ENCODE data around the gene GLP2R.

Gene GLP2R

DNA sequence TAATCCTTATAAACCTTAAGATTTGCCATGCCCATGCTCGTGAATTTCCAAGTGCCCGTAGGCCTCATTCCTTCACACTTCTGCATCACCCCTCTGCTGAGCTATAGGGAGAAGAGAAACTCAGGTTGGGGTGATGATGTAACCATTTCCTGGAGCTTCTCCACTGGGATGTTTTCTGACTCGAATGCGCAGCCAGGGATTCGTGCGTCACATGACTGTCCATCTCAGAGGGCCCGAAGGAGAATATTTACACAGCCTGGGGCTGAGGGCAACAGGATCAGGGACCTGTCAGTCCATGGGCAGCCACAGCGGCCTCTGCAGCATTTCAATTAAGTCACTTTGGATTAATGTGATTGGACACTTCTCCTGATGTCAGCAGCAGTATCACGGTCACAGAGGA, 12.6 kb upstream of the GLP2R start:
- no peak for DNase-seq (ENCODE audit: low spot score)

DNA sequence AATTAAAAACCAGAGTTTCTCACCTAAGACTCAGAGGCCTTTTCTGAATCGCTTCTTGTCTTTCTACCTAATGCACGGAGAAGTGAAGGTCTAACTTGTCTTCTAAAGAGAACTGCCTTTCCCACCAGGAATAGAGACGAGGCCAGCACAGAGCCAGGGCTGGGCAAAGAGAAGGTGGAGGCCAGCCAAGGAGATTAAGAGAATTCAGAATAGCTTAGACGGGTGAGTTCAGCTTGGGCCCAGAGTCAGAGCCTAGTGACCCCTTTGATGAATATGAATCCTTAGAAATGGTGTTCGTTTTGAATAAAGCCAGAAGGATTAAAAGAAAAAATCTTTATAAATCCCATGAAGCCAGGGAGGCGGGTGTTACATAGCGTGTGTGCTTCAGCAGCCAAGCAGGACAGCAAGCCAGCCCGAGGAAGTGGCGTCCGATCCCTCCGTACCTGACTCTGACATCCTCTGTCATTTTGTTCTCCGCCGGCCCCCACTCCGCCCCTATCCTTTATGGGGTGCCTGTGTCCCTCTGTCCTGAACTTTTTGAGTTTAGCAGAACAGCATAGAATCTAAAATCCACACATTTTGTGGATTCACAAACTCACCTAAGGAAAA, 11.3 kb upstream of the GLP2R start:
- no peak for DNase-seq (ENCODE audit: low spot score)

DNA sequence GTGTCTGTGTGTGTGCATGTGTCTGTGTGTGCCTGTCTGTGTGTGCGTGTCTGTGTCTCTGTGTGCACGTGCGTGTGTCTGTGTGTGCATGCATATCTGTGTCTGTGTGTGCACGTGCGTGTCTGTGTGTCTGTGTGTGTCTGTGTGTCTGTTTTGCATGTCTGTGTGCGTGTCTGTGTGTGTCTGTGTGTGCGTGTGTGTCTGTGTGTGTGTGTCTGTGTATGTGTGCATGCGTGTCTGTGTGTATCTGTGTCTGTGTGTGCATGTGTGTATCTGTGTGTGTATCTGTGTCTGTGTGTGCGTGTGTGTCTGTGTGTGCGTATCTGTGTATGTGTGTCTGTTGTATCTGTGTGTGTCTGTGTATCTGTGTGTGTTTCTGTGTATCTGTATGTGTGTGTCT, 9.3 kb upstream of the GLP2R start:
- DNase-seq (ENCODE audit: low spot score) = no peak

DNA sequence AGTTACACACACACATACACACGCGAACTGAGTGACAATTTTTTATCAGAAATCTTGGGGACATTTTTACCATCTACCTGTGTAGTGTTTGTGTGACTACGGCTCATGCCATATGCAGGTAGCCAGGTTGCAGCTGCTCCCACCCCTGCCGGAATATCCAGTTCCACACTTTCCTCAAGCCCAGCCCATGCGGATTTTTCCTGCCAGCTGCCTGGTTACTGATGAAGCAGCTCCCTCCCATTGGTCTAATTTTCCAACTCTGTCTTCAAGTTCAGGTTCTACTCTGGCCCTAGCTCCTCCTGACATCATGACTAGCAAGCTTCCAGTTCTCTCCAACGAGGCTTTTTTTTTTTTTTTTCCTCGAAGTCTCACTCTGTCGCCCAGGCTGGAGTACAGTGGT, 8.6 kb upstream of the GLP2R start:
- peak; percentile 54 for DNase-seq (ENCODE audit: low spot score)

DNA sequence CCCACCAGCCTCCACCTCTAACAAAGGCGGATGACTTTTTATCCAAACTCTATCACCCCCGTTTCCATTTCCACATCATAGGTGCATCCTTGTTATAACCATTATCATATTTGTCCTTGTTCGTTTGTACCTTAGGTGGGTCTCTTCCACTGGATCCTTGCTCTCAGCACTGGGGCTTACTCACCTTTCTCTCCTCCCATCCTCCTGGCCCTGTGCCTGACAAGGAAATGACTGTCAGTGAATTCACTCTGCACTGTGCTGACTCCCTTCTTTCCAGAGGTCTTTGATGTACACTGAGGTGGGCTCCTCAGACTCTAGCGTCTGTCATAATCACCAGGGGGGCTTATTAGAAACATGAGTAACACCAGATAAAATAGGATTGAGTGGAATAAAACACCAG, 7.0 kb upstream of the GLP2R start:
- DNase-seq (ENCODE audit: low spot score) = no peak

DNA sequence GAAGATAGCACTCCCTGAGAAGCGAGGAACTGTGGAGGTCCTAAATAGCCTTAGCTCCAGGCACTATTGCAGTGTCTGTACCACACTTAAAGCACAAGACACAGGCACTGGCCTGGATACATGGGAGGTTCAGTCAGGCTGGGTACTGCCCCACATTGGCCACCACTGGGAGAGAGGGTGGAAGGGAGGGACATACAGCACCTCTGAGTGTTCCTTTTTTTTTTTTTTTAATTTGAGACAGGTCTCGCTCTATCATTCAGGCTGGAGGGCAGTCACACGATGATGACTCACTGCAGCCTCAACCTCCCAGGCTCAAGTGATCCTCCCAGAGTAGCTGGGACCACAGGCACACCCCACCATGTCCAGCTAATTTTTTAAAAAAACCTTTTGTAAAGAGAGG, 5.3 kb upstream of the GLP2R start:
- no peak for DNase-seq (ENCODE audit: low spot score)

DNA sequence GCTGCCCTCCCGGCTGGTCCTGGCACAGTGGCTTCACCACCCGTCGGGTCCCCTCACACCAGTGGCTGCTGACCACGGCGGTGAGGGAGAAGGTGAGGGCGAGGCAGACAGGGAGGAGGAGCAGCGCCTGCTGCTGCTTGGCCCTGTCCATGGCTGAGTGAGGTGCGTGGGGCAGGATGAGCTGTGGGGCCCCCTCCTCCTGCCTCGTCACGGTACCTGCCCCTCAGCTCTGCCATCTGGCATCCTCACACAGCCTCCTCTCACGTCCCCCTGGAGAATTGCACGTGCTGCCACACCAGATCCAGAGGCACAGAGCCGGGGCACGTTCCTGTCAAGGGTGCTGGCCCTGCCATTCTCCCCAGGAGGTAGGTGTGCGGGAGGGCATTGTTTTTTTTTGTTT, 3.8 kb upstream of the GLP2R start, which contains the start of gene GSG1L2:
TSS of gene GSG1L2 (minus strand) at position 159 of the 400 bp plus-strand sequence. CDS start at position 151, 8 bp downstream.
- DNase-seq (ENCODE audit: low spot score) = no peak

DNA sequence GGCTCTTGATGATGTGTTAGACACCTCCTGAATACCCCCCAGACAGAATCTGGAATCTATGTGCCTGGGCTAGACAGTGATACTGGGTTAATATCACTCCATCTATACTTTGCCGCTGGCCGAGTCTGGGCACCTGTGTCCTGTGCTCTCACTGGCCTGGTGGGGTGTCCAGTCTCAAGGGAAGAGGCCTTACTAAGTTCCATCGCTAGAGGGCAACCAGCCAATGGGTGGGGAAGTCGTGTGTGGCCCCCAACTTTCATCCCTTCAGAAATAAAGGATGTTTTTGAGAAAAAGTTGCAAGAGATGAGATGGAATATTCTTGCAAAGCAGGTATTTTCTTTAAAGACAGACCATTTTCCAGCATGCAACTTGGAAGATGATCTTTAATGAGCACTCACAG, 1.6 kb upstream of the GLP2R start:
- no peak for DNase-seq (ENCODE audit: low spot score)

DNA sequence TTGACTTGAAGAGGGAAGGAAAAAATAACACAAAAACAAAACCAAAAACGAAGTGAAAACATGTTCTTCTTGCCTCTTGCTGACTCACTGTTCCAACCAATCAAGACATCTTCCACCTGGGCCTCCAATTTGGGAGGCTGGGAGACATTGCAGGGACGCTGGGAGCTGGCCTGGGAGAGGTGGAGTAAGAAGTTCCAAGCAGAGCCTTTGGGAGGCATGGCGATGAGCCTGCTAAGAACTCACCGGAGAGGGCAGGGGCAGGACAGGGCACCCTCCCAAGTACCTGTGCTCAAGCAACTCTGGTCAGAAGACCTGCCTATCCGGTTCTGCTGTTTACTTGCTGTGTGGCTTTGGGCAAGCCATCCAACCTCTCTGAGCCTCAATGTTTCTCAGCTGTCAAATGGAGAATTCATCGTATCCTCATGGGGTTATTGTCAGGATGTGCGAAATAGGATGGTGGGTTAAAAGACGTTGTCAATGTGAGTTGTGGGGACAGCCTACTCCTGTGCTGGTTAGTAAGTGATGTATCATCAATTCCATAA, 856 bp upstream of the GLP2R start:
- DNase-seq (ENCODE audit: low spot score) = no peak

DNA sequence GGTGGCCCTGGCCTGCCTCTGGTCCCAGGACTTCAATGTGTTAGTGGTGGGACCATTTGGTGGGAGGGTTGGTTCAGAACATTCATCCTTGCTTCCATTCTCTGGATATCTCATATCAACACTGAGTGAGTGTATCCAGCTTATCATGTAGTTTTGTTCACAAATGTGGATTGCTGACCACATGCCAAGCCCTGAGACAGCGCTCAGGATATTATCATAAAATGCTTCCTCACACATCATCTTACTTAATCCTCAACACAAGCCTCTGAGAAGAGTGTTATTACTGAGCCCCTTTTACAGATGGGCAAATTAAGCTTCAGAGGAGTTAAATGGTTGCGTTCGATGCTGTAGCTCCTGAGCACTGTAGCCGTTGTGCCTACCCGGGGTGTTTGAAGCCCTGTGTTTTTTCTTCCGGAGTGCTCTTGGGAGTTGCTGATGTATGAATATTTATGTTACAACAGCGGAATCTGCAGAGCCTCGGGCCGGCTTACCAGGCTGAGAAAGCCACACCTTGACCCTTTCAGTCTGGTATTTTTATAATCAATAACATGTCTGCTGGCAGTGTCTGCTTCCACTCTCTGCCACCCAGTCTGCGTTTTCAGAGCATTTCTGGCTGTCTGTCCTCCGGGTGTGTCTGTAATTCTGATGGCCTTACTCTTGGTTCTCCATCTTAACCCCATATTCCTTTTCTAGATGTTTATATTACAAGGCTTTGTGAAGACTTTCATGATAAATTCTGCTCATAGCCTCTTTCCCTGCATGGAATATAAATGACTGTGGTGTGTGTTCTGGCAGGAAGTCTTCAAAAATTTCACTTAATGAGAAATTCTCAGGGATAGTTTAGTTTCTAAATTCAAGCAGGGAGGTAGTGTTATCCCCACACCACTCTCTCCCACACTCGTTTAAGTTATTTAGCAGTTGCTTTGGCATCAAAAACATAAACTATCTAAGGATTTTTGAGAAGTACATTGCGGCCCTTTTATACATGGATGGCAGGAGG, 2.9 kb downstream of the GLP2R start:
- DNase-seq (ENCODE audit: low spot score) = no peak

DNA sequence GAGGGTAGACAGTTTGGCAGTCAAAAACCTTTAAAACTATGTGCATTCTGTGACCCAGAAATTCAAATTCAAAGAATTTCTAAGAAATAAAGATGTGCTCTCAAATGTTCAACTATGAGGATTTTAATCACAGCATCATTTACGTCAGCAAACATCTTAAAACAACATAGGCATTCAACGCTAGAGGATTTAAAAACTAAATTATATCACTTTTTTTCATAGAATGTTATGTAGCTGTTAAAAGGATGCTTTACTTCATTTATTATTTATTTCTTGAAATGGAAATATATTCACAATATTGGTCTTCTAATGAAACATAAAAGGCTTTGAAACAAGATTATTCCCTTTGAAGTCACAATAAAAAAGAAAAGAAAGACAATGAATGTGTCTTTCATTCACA, 3.6 kb downstream of the GLP2R start:
- no peak for DNase-seq (ENCODE audit: low spot score)

DNA sequence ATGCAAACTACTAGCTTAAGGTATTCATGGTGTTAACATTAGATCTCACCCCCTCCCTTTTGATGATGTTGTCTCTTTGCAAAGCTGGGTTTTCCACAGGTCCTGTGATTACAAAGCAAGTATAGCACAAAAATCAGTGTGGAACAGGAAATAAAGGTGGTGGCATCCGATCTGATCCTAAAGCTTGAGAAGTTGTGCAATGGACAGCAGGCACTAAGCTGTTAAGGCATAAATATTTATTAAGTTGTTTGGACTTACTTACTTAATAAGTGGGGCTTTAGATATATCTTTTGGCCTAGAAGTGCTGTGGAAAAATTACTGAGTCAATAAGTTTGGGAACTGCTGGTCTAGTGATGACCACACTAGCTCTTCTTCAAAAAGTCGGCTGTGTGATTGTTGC, 5.0 kb downstream of the GLP2R start:
- no peak for DNase-seq (ENCODE audit: low spot score)

DNA sequence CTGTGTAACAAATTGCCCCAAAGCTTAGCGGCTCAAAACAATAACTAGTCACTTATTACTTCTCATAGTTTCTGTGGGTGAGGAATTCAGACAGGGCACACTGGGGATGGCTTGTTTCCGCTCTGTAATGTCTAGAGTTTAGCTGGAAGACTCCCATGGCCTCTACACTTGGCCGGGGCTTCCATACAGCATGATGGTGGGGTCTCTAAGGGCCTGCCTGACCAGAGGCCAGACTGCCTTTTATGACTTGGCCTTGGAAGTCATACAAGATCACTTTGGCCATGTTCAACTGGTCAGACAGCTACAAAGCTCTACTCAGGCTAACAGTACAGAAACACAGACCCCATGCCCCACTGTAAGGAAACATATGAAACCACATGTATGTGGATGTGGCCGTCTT, 8.2 kb downstream of the GLP2R start:
- DNase-seq (ENCODE audit: low spot score) = no peak

DNA sequence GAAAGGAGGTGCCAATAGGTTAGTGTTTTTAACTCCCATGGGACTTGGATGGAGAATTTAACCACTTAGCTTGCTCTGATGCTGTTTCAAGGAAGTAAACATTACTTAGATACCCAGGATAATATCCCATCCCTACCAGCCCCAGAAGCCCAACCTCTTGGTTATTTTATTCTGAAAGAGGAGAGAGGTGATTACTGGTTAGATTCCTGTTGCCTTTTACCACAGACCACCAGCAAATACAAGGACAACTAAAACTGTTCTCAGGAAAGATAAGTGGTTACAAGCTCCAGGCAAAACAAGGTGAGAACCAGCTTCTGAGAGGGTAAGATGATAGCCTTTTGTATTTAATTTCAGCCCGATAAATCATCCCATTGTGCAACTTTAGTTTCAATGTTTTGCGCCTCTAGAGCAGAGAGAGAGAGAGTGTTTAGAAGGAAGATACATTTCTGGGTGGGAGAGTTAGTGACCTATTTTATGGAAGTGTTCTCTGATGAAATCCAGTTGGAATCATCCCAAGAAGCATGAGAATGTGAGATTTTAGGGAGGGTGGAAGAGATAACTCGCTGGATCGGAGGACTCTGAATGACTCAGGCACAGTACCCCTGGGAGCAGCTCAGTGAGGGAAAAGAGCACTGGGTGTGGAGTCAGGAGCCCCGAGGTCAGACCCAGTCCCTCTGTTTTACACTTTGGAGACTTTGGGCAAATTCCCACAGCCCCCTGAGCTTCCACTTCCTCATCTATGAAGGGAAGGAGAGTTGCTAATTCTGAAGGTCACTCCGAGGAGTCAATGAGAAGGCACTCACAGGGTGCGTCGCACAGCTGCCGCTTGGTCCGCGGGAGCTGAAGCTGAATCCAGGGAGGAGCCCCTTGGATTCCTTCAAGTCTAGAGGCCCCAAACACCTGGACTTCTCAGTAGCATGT, 12.1 kb downstream of the GLP2R start:
- DNase-seq (ENCODE audit: low spot score) = no peak

DNA sequence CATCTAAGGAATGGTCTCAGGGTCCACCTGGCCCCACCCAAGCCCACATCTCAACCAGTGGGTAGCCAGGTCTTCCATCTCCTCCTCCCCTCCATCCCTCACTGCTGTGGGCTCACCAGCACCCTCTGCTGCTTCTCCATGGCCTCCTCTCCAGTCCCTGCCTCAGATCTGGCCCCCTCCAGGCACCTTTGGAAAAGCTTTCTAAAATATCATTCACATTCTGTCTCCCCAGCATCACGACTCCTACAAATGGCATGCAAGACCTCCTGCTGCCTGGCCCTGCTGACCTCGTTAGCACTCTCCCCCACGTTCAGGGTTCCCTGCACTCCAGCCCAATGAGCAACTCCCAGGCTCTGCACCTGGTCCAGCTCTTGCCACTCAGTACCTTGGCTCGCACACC, 13.7 kb downstream of the GLP2R start:
- no peak for DNase-seq (ENCODE audit: low spot score)

DNA sequence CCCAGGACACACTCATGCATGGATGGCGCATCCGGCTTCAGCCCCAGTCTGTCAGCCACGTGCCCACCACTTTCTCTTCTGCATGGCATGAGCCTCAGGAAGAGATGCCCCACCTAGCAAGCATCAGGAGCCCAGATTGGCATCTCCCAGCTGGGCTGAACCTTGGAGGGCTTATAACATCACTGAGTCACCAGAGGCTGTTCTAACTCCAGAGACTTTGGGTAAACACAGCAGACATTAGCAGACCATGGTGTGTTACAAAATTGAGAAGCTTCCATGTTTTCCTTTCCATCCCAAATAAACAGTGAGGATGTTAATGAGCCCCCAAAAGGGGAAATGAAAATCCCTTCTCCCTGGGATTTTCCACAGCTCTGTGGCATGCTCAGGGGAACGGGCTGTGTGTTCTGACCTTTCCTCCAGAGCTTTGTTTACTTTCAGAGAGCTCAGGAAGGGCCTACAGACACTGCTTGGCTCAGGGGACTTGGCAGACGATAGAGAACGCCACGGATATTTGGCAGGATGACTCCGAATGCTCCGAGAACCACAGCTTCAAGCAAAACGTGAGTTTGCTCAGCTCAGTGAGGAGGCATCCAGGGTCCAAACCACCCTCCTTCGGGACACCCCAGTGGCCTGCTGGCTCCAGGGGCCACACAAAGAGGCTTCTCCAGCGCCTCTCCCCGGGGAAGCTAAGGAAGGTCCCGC, 16.5 kb downstream of the GLP2R start:
- no peak for DNase-seq (ENCODE audit: low spot score)

DNA sequence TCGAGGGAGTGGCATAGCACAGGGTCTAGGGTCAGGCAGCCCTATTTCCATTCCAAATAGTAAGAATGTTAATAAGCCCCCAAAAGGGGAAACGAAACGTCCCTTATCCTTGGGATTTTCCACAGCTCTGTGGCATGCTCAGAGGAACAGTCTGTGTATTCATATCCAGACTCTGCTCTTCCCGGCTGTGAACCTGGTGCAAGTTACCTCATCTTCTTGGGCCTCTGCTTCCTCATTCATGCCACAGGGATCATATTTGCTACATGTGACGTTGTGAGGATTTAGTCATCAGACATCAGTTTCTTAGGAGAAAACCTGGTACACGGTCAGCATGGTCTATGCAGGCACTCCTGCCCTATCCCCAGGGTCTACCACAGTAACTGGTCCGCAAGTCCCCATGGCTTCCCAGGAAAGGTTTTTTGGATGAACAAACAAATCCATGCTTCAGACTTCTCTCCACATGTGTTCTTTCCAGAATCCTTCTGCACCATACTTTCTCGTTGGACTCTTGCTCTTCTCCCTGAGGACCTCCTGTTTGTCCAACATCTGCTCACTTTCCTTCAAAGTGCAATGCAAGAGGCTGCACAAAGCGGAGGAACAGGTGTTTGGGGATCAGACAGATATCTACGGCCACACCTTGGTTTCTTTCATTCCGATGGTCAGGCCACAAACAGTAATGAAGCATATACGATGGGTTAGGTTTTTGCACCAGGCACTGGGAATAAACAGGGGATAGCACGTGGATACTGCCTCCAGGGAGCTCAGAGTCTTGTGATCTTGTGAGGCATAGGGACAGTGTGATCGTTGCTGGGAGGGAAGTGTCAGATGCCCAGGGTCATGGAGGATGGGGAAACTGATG, 17.7 kb downstream of the GLP2R start:
- DNase-seq (ENCODE audit: low spot score) = no peak

DNA sequence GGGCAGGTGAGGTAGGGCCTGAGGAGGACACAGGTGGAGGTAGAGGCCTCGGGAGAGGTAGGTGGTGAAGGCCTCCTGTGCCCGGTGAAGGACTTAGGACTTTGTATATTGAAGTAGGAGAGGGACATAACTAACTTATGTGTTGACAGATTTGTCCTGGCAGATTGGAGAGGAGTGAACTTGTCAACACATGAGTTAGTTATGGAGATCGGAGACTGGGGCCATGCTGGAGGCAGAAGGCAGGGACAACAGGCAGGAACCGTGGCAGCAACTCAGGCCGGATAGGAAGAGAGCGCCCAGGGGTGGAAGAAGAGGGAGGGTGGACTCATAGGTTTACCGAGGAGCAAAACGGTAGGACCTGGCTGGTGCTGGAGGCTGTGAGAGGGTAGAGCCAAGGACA, 18.4 kb downstream of the GLP2R start:
- no peak for DNase-seq (ENCODE audit: low spot score)

DNA sequence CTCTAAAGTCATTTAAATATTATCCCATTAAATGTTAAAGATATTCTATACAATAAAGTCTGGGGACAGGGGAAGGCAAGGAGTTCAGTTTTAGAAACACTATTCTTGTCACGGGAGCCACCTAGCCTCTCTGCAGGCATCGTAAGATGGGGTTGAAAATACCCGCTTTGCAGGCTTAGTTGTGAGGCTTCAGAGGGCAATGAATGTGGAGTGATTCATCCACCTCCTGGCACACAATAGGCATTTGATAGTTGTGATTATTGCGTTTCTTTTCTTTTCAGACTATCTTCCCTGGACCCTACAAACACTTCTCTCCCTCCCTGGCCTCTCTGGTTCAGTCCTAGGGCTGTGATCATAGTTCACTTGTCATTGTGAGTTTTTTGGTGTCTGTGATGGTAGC, 19.6 kb downstream of the GLP2R start:
- DNase-seq (ENCODE audit: low spot score) = no peak

DNA sequence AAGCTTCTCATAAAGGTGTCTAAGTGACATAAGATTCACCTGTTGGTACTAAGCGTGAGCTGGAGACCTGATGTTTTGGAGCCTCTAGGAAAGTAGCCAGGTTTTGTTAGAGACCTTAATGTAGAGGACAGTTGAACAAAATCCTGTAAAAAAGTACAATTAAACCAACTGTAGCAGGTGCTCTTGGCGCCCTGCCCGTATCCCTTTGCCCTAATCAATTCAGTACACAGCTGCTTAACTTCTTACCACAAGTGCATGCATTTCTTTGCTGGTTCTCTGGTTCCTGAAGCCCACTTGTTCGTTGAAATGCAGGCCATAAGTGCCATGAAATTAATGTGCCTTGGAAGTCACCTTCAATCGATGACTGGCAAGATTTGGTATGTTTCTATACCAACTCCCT, 24.4 kb downstream of the GLP2R start:
- no peak for DNase-seq (ENCODE audit: low spot score)

DNA sequence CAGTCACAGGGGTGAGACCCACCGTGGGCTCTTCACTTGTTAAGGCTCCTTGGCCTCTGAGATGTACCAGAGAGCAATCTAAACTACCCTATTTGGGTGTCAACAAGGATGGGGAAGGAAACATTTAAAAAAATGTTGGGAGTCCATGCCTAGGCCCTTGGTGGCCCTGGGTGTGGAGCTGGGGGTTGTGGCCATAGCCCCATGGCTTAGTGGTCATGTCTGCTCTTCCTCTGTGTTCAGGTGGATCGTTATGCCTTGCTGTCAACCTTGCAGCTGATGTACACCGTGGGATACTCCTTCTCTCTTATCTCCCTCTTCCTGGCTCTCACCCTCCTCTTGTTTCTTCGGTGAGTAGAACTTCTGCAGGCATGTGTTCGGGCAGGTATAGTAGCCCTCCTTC, 28.5 kb downstream of the GLP2R start:
- DNase-seq (ENCODE audit: low spot score) = no peak
